Measurements from ENCODE around the gene SMC1B. TPM values are rescaled to one million over a fixed set of nuclear protein-coding genes. Genes with fewer than 3 reads are reported as not detected.
"Not testable (repeated sequence)": the region's sequence is repeated elsewhere in the genome, so short reads cannot be mapped to it uniquely, and the experiment has no call there.

SMC1B gene
- total RNA-seq, 1 donor from 2014 or later: 0.07 TPM

- H3K27ac Mint-ChIP-seq: no peak overlapping the region
- H3K4me1 Mint-ChIP-seq (ENCODE audit: unreplicated experiment): peaks cover 4% of the 10 kb centered on the region
- DNase-seq (ENCODE audit: extremely low spot score, unreplicated experiment): no peak
- no peak overlapping the region for H3K4me3 Mint-ChIP-seq
- H3K27me3 Mint-ChIP-seq: no peaks in the 10 kb centered on the region
- H3K9me3 Mint-ChIP-seq: no peaks in the 10 kb centered on the region
- H3K36me3 Mint-ChIP-seq: no peaks in the 10 kb centered on the region
- TF ChIP-seq, protein P1, sequence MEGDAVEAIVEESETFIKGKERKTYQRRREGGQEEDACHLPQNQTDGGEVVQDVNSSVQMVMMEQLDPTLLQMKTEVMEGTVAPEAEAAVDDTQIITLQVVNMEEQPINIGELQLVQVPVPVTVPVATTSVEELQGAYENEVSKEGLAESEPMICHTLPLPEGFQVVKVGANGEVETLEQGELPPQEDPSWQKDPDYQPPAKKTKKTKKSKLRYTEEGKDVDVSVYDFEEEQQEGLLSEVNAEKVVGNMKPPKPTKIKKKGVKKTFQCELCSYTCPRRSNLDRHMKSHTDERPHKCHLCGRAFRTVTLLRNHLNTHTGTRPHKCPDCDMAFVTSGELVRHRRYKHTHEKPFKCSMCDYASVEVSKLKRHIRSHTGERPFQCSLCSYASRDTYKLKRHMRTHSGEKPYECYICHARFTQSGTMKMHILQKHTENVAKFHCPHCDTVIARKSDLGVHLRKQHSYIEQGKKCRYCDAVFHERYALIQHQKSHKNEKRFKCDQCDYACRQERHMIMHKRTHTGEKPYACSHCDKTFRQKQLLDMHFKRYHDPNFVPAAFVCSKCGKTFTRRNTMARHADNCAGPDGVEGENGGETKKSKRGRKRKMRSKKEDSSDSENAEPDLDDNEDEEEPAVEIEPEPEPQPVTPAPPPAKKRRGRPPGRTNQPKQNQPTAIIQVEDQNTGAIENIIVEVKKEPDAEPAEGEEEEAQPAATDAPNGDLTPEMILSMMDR (conservative IDR thresholded peaks at IDR 0.05): no peak
Measured at GRCh38 chr22:45398214-45398613, 15.2 kb downstream of the SMC1B start.

DNA sequence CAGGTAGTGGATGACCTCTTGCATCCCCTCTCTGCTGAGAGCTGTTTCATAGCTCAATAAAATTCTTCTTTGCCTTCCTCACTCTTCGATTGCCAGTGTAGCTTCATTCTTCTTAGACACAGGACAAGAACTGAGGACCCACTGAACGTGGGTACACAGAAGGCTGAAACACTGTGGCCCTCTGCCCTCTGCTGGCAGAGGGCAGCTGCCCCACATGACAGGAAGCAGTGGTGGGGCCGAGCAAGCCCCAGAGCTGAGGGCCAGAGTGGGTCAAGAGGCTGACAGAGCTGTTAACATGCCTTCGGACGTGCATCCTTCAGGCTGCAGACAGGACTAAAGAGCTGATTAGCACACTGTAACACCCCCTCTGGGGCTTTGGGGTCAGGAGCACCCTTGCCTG, 15.6 kb downstream of the SMC1B start:
- DNase-seq (ENCODE audit: extremely low spot score, unreplicated experiment): no peak
- Mint-ChIP-seq H3K27ac (peak overlapping the region; percentile 51), H3K4me1 (ENCODE audit: unreplicated experiment) (peaks cover 4% of the 10 kb centered on the region), H3K36me3 (no peaks in the 10 kb centered on the region), H3K27me3 (no peaks in the 10 kb centered on the region), H3K9me3 (no peaks in the 10 kb centered on the region), H3K4me3 (no peak overlapping the region)
- TF ChIP-seq, protein P1 (conservative IDR thresholded peaks at IDR 0.05): no peak

DNA sequence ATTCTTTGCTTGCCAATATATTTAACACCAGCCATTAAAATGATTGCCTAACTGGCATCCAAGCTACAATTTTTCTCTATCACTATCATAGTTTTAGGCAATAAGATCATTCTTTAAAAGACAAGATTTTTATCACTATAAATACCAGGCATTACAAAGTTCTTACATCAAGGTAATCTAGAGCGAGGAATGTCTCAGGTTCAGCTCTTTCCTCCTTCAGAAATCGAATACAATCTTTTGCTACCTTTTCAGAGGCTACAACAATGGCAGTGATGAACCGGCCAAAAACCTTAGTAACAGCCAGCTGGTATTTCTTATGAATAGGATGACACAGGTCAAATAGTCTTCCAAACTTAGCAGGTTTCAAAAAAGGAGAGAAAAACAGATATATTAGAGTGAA, 23.9 kb downstream of the SMC1B start:
- TF ChIP-seq, protein P1 (conservative IDR thresholded peaks at IDR 0.05): no peak
- Mint-ChIP-seq H3K9me3 (no peaks in the 10 kb centered on the region), H3K27ac (no peak overlapping the region), H3K4me1 (ENCODE audit: unreplicated experiment) (no peaks in the 10 kb centered on the region), H3K36me3 (no peaks in the 10 kb centered on the region), H3K27me3 (no peaks in the 10 kb centered on the region), H3K4me3 (no peak overlapping the region)
- DNase-seq (ENCODE audit: extremely low spot score, unreplicated experiment): no peak

GRCh38 chr22:45381348-45381747, 32.1 kb downstream of the SMC1B start:
- Mint-ChIP-seq H3K27ac (no peak overlapping the region), H3K4me3 (no peak overlapping the region), H3K27me3 (no peaks in the 10 kb centered on the region), H3K36me3 (no peaks in the 10 kb centered on the region), H3K4me1 (ENCODE audit: unreplicated experiment) (no peaks in the 10 kb centered on the region), H3K9me3 (no peaks in the 10 kb centered on the region)
- DNase-seq (ENCODE audit: extremely low spot score, unreplicated experiment): no peak
- TF ChIP-seq, protein P1 (conservative IDR thresholded peaks at IDR 0.05): no peak

GRCh38 chr22:45376703-45377102, 36.7 kb downstream of the SMC1B start:
- H3K9me3 Mint-ChIP-seq: no peaks in the 10 kb centered on the region
- DNase-seq (ENCODE audit: extremely low spot score, unreplicated experiment): no peak
- H3K4me3 Mint-ChIP-seq: no peak overlapping the region
- H3K27ac Mint-ChIP-seq: no peak overlapping the region
- H3K4me1 Mint-ChIP-seq (ENCODE audit: unreplicated experiment): no peaks in the 10 kb centered on the region
- TF ChIP-seq, protein P1 (conservative IDR thresholded peaks at IDR 0.05): no peak
- H3K36me3 Mint-ChIP-seq: no peaks in the 10 kb centered on the region
- no peaks in the 10 kb centered on the region for H3K27me3 Mint-ChIP-seq

- H3K36me3 Mint-ChIP-seq: no peaks in the 10 kb centered on the region
- H3K27ac Mint-ChIP-seq: no peak overlapping the region
- no peaks in the 10 kb centered on the region for H3K27me3 Mint-ChIP-seq
- TF ChIP-seq, protein P1 (conservative IDR thresholded peaks at IDR 0.05): no peak
- H3K4me1 Mint-ChIP-seq (ENCODE audit: unreplicated experiment): no peaks in the 10 kb centered on the region
- no peaks in the 10 kb centered on the region for H3K9me3 Mint-ChIP-seq
- H3K4me3 Mint-ChIP-seq: no peak overlapping the region
- DNase-seq (ENCODE audit: extremely low spot score, unreplicated experiment): no peak
Measured at GRCh38 chr22:45376009-45376408, 37.4 kb downstream of the SMC1B start.

DNA sequence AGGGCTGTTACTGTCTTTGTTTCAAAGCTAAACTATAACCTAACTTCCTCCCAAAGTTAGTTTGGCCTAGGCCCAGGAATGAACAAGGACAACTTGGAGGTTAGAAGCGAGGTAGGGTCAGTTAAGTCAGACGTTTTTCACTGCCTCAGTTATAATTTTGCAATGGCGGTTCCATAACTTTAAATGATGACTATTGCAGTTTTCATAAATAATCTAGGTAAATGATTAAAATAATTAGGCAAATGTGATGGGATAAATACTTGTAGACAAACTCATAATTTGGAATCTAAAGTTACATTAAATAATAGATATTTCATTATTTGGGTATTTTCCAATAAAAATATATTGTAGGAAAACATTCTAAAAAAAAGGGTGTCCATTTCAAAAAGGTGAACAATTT, 39.8 kb downstream of the SMC1B start:
- DNase-seq (ENCODE audit: extremely low spot score, unreplicated experiment); H3K27me3 Mint-ChIP-seq; H3K27ac Mint-ChIP-seq; H3K4me1 Mint-ChIP-seq (ENCODE audit: unreplicated experiment); H3K36me3 Mint-ChIP-seq; H3K4me3 Mint-ChIP-seq; H3K9me3 Mint-ChIP-seq: not testable (repeated sequence)

All from type B pancreatic cell (in vitro differentiated cells).